ENCODE measurements around the gene SRP72.

- TF ChIP-seq CTCF (IDR thresholded peaks at IDR 0.05) (no peak), POLR2A (IDR thresholded peaks at IDR 0.05) (no peak)
Measured at GRCh38 chr4:56496241-56496640, 28.8 kb downstream of the SRP72 start.

Measured in testis (tissue), 2 donors.